ENCODE data around the gene ADH1B. TPM values are rescaled to one million over a fixed set of nuclear protein-coding genes. Genes with fewer than 3 reads are reported as not detected.
"Not testable (repeated sequence)": the region's sequence is repeated elsewhere in the genome, so short reads cannot be mapped to it uniquely, and the experiment has no call there.

ADH1B gene
- polyA plus RNA-seq (2011; rRNA removed): 26.1 and 29.1 TPM in 2 replicates
- 30.9 and 31.1 TPM in 2 replicates for polyA minus RNA-seq (2011; rRNA and poly(A)+ RNA removed)

- DNase-seq (ENCODE audit: low read depth, low spot score): no peak
- ChIA-PET POLR2A (no interaction called here), CTCF (no interaction called here)
- Histone ChIP-seq H3K27me3 (ENCODE audit: control insufficient read depth, insufficient read depth, low read length) (no peaks in the 10 kb centered on the region), H3K9me3 (ENCODE audit: control insufficient read depth, insufficient read depth, low read length) (no peaks in the 10 kb centered on the region), H3K4me3 (ENCODE audit: low read depth, low read length) (no peak within 1 kb of the TSS), H3K27ac (ENCODE audit: low read depth, low read length) (no peak within 1 kb of the TSS)
- no peak for TF ChIP-seq CTCF (IDR thresholded peaks at IDR 0.05; ENCODE audit: low read depth, low read length)
Observed at GRCh38 chr4:99321241-99322191, at the start of gene ADH1B. TSS of gene ADH1B (minus strand) at chr4:99321401. CDS start at chr4:99321331, 70 bp downstream.

- H3K4me3 ChIP-seq (ENCODE audit: low read depth, low read length); POLR2A ChIA-PET; H3K27ac ChIP-seq (ENCODE audit: low read depth, low read length); DNase-seq (ENCODE audit: low read depth, low spot score); H3K9me3 ChIP-seq (ENCODE audit: control insufficient read depth, insufficient read depth, low read length); CTCF ChIA-PET; H3K27me3 ChIP-seq (ENCODE audit: control insufficient read depth, insufficient read depth, low read length): not testable (repeated sequence)
Observed at GRCh38 chr4:99367817-99368216, 46.6 kb upstream of the ADH1B start.

- no peak overlapping the region for H3K4me3 ChIP-seq (ENCODE audit: low read depth, low read length)
- no peak for DNase-seq (ENCODE audit: low read depth, low spot score)
- ChIA-PET CTCF (no interaction called here), POLR2A (no interaction called here)
- H3K9me3 ChIP-seq (ENCODE audit: control insufficient read depth, insufficient read depth, low read length): no peaks in the 10 kb centered on the region
- TF ChIP-seq CTCF (IDR thresholded peaks at IDR 0.05; ENCODE audit: low read depth, low read length): no peak
- H3K27me3 ChIP-seq (ENCODE audit: control insufficient read depth, insufficient read depth, low read length): no peaks in the 10 kb centered on the region
- no peak overlapping the region for H3K27ac ChIP-seq (ENCODE audit: low read depth, low read length)
Observed at GRCh38 chr4:99366491-99366890, 45.3 kb upstream of the ADH1B start.

GRCh38 chr4:99362768-99363167, 41.6 kb upstream of the ADH1B start:
- Histone ChIP-seq H3K4me3 (ENCODE audit: low read depth, low read length) (no peak overlapping the region), H3K27ac (ENCODE audit: low read depth, low read length) (no peak overlapping the region), H3K9me3 (ENCODE audit: control insufficient read depth, insufficient read depth, low read length) (peaks cover 8% of the 10 kb centered on the region), H3K27me3 (ENCODE audit: control insufficient read depth, insufficient read depth, low read length) (no peaks in the 10 kb centered on the region)
- no peak for TF ChIP-seq CTCF (IDR thresholded peaks at IDR 0.05; ENCODE audit: low read depth, low read length)
- CTCF ChIA-PET: no interaction called here
- no peak for DNase-seq (ENCODE audit: low read depth, low spot score)
- POLR2A ChIA-PET: no interaction called here

- H3K27ac ChIP-seq (ENCODE audit: low read depth, low read length): no peak overlapping the region
- no peak for TF ChIP-seq CTCF (IDR thresholded peaks at IDR 0.05; ENCODE audit: low read depth, low read length)
Observed at GRCh38 chr4:99361899-99362275, 40.7 kb upstream of the ADH1B start.

More at GRCh38 chr4:99361899-99362275, 40.7 kb upstream of the ADH1B start:
- CTCF ChIA-PET: interaction anchor here (0.7 to 1.2 kb wide), 2 partner anchors 9 to 36 kb away, joined by 3 to 5 read pairs; no protein-coding TSS in a partner anchor
- H3K4me3 ChIP-seq (ENCODE audit: low read depth, low read length): no peak overlapping the region
- peaks cover 8% of the 10 kb centered on the region for H3K9me3 ChIP-seq (ENCODE audit: control insufficient read depth, insufficient read depth, low read length)
- no peak for DNase-seq (ENCODE audit: low read depth, low spot score)
- H3K27me3 ChIP-seq (ENCODE audit: control insufficient read depth, insufficient read depth, low read length): no peaks in the 10 kb centered on the region
- POLR2A ChIA-PET: no interaction called here
